NCI-H524 treated with DMSO at 0.1 percent for 48 hours (cell line): ENCODE results near the gene BCAM.

Experiments
- DNase-seq: peaks from one replicate; lab custom pipeline; 2025; lab: John Stamatoyannopoulos, UW

Gene BCAM

GRCh38 chr19:44792281-44792680, 16.6 kb upstream of the BCAM start:
- DNase-seq, result no peak

GRCh38 chr19:44794610-44795009, 14.3 kb upstream of the BCAM start:
- DNase-seq, result no peak

GRCh38 chr19:44795398-44795987, 13.4 kb upstream of the BCAM start:
- no peak for DNase-seq

DNA sequence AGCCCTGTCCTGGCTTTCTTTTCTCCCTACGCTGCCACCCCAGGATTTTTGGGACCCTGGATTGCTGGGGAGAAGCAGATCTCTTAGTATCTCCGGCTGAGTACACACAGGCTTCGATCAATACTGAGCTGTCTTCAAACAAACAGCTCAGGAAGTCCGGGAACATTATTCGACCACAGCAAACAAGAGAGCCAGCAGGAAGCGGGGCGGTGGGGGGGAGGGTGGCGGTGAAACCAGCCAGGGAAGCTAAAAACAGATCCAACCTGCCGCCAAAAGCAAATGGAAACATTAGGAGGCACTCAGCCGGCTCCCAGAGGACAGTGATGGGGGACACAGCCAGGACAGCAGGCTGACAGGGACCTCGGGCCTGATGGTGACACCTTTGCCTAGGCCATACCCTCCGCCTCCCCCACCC, 12.2 kb upstream of the BCAM start:
- no peak for DNase-seq

GRCh38 chr19:44799627-44800346, 9.1 kb upstream of the BCAM start:
- DNase-seq, result no peak

GRCh38 chr19:44800461-44800860, 8.4 kb upstream of the BCAM start:
- no peak for DNase-seq

DNA sequence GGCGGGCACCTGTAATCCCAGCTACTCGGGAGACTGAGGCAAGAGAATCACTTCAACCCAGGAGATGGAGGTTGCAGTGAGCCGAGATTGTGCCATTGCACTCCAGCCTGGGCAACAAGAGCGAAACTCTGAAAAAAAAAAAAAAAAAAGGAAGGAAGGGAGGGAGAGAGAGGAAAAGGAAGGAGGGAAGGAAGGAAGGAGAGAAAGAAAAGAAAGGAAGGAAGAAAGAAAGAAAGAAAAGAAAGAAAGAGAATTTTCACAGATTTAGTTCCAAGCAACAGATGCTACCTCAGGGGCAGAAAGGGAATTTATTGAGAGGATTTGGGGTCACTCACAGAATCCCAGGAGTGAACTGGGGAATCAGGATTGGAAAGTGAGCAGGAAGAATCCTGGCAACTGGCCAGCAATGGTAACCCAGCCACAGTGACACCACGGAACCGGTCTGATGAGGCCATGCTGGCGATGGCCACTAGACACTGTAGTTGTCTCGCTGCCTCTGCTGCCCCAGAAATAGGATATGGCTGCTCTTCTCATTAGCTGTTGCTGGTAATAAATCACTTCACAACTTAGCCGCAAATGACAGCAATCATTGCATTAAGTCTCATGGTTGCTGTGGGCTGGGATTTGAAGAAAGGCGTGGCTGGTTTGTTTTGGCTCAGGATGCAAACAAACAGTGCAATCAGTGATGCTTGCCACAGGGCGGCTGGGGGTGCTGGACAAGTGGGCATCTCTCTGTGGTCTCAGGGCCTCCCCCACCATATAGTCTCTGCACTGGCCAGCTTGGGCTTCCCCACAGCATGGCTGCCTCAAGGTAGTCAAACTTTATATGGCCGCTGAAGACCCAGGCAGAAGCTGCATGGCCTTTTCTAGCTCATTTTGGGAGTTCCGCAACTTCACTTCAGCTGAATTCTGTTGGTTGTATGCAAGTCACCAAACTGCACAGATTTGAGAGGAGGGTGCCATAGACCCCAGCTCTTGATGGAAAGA, 5.2 kb upstream of the BCAM start:
- DNase-seq, result no peak

DNA sequence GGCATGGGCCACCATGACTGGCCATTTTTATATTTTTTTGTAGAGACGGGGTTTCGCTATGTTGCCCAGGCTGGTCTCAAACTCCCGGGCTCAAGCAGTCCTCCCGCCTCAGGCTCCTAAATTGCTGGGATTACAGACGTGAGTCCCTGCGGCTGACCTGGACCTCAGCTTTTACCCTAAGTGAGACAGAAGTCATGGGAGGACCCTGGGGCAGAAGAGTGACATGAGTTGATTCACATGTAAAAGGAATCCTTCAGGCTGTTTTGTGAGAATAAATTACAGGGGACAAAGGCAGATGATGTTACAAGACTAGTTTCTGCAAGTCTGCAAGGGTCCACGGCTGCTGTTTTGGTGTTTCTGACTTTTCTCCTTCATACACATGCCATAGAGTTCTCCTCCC, 2.6 kb upstream of the BCAM start:
- no peak for DNase-seq

DNA sequence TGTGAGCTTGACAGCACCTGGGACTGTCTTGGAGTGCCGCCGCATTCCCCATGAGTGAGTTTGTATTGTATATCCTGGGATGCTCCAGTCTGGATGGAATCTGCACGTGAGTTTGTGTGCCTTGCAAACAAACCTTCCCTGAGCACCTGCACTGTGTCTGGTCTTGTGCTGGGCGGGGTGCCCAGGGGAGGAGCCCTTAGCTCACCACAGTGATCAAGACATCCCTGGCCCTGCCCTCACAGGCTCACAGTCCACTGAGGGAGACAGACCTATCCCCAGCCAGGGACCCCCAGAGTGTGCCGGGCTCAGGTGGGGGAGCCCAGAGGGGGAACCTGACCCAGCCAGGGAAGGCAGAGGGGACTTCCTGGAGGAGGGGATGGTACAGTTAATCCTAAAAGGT, 1.7 kb upstream of the BCAM start:
- no peak for DNase-seq

GRCh38 chr19:44807652-44808462, 1.0 kb upstream of the BCAM start:
- no peak for DNase-seq

DNA sequence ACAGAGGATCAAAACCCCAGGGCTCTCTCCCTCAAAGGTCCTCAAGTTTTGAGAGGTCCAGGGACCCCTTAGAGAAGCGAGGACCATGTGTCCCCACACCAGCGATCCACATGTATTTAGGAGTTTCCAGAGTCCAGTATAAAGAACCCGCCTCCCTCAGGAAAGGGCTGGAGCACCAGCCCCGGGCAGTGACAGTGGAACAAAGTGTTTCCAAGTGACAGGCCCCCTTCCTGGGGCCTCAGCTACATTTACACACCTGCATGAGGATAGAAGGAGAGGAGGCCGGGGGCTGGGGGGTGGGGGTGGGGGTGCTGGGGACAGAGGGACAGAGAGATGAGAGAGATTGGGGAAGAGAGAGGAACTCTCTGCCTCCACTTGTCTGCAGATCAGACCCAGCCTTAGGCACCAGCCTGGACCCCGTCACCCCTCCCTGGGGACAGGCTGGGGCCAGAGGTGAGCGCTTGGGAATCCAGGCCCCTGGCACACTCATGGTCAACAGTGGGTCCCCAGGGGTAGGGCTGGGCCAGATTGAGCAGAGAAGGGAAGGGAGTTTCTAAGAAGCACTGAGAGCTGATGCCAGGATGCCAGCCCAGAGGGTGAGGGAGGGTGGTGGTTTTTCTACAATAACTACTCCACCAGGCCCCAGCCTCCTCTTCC, 802 bp downstream of the BCAM start:
- no peak for DNase-seq

GRCh38 chr19:44810234-44811121, 1.6 kb downstream of the BCAM start:
- DNase-seq, result no peak

DNA sequence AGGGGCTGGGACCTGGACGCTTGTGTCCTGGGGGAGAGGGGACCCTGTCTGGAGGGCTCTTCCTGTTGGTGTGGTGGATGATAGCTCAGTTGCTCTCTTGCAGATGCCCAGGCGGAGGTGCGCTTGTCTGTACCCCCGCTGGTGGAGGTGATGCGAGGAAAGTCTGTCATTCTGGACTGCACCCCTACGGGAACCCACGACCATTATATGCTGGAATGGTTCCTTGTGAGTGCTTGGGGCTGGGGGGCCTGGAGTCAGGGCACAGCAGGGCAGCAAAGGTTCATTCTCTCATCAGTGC, 2.2 kb downstream of the BCAM start:
- no peak for DNase-seq

- no peak for DNase-seq
Observed at GRCh38 chr19:44812142-44812718, 3.3 kb downstream of the BCAM start.

DNA sequence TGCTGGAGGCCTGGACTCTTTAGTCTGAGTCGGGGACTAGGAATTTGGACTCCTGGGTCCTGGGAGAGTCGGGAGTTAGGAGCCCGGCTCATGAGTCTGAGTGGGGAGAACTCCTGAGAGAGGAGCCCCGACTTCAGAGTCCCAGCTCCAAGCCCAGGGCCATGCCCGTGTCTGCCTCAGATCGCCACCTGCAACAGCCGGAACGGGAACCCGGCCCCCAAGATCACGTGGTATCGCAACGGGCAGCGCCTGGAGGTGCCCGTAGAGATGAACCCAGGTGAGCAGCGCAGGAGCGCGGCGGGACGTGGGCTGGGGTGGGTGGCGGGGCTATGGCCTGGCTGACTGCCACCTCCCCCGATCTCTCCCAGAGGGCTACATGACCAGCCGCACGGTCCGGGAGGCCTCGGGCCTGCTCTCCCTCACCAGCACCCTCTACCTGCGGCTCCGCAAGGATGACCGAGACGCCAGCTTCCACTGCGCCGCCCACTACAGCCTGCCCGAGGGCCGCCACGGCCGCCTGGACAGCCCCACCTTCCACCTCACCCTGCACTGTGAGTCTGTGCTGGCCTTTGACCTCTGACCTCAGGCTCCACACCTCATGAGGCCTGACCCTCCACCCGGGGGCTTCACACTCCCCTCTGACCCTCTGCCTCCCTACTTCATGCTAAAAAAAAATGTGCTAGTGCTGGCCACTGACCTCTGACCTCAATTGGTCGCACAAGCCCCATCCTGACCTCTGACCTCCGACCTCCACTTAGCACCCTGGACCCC, 4.4 kb downstream of the BCAM start:
- no peak for DNase-seq

DNA sequence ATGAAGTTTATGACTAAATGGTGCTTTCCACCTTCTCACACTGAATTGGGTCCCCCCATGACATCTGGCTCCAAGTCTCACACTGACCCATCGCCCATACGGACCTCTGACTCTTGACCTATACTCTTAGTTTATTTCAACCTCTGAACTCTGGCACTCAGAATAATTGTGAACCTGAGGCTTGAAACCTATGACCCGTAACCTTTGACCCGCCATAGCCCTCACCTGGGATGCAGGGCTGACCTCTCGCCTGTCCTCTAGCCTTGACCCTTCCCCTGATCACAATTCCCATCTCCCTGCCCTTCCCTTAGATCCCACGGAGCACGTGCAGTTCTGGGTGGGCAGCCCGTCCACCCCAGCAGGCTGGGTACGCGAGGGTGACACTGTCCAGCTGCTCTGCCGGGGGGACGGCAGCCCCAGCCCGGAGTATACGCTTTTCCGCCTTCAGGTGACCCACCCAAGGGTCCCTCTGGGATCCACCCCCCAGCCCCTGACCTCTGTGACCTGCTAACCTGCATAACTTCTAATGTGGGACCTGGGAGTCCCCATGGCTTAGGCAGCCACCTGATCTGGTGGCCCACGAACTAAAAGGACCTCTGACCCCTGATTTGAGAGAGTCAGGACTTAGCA, 5.1 kb downstream of the BCAM start:
- DNase-seq, result no peak

- no peak for DNase-seq
Observed at GRCh38 chr19:44814517-44814916, 5.6 kb downstream of the BCAM start.

DNA sequence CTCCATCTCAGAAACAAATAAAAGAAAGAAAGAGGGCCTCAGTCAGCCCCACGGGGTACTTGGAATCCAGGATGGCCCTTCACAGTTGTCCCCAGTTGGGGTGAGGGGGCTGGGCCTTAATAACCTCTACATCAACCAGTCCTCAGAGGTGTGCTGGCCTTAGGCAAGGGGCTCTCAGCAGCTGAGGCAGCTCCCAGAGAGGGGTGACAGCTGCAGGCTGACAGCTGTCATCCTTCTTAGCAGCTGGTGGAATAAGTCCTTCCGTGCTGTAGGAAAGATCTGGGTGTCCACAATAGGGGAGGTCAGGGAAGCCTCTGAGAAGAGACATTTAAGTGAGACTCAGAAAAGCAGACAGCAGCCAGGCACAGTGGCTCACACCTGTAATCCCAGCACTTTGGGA, 7.4 kb downstream of the BCAM start:
- peak; percentile 72 for DNase-seq
